Vagina (tissue), 2 donors: Measurements from ENCODE around the gene TFCP2L1.

Experiments
- POLR2A ChIP-seq, 2 donors: fragments of 450-650 bp; IDR thresholded peaks; one replicate each; pipeline ENCODE4 v1.6.1; 2017; ENCODE audit warnings: antibody characterized with exemption in 2 of 2, mild to moderate bottlenecking in 2 of 2, moderate library complexity in 2 of 2
- POLR2AphosphoS5 ChIP-seq, 2 donors: sonication (generic); formaldehyde crosslinking; IDR thresholded peaks; one replicate each; pipeline ENCODE4 v1.9.0; 2017; ENCODE audit warnings: antibody characterized with exemption in 2 of 2, mild to moderate bottlenecking in 2 of 2, low read depth in 1 of 2; ENCODE audit not compliant: insufficient read depth in 1 of 2
- TF ChIP-seq, protein P1 (sequence below), 3 experiments: fragments of 450-650 bp in 2 of 3; fragments of 200-600 bp in 1 of 3; sonication (generic) in 1 of 3; IDR thresholded peaks; one replicate each; pipeline ENCODE4 v1.5.1; 2017 to 2019; ENCODE audit warnings: antibody characterized with exemption in 3 of 3, mild to moderate bottlenecking in 2 of 3, moderate library complexity in 2 of 3

DNA sequence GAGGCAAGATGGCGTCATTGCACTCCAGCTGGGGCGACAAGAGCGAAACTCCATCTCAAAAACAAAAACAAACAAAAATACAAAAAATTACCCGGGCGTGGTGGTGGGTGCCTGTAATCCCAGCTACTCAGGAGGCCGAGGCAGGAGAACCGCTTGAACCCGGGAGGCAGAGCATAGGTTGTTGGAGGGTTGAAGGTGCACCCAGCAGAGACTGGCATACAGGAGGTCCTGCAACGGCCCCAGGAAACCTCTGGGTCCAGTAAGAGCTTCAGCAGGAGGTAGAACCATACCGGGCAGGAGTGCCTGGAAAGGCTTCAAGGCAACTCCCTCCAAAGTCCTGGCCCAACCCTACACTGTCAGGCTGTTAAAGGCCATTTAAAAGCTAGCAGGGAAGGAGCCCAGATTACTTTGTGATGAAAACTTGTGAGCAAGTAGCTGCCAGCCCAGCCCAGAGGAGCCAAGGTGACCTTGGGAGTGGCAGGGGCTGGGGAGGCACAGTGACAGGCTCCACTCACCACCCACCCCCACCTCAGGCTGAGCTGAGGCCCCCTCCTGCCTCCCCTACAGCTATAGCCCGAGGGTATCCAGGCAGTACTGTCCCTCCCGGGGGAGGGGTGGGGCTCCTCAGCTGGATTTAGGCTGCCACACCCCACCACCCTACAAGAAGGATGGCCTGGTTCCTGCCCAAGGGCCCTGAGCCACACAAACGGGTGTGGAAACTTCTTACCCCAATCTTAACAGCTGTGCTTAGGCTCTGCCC is 28.1 kb downstream of the TFCP2L1 start:
- TF ChIP-seq POLR2A (IDR thresholded peaks at IDR 0.05) (no peak), POLR2AphosphoS5 (IDR thresholded peaks at IDR 0.05; ENCODE audit: insufficient read depth in 1 of 2, low read depth in 1 of 2) (no peak)
- TF ChIP-seq, protein P1, sequence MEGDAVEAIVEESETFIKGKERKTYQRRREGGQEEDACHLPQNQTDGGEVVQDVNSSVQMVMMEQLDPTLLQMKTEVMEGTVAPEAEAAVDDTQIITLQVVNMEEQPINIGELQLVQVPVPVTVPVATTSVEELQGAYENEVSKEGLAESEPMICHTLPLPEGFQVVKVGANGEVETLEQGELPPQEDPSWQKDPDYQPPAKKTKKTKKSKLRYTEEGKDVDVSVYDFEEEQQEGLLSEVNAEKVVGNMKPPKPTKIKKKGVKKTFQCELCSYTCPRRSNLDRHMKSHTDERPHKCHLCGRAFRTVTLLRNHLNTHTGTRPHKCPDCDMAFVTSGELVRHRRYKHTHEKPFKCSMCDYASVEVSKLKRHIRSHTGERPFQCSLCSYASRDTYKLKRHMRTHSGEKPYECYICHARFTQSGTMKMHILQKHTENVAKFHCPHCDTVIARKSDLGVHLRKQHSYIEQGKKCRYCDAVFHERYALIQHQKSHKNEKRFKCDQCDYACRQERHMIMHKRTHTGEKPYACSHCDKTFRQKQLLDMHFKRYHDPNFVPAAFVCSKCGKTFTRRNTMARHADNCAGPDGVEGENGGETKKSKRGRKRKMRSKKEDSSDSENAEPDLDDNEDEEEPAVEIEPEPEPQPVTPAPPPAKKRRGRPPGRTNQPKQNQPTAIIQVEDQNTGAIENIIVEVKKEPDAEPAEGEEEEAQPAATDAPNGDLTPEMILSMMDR (IDR thresholded peaks at IDR 0.05), result no peak
